LNCAP (cell line): ENCODE data around the gene FAM219A.

Experiments
- CTCF ChIP-seq: fragments of 450-650 bp; IDR thresholded peaks from 2 replicates; pipeline ENCODE4 v1.5.1; 2017; ENCODE audit warnings: mild to moderate bottlenecking

FAM219A gene

GRCh38 chr9:34349324-34349723 lies 109.0 kb downstream of the FAM219A start:
- TF ChIP-seq CTCF = no peak
